NCI-H128 (cell line): ENCODE data around the gene ZSWIM7.
"Not testable (repeated sequence)": the region's sequence is repeated elsewhere in the genome, so short reads cannot be mapped to it uniquely, and the experiment has no call there.

ENCODE experiments used
- DNase-seq: peaks from one replicate; lab custom pipeline; 2025; ENCODE audit not compliant: unreplicated experiment; lab: John Stamatoyannopoulos, UW

Gene ZSWIM7

DNA sequence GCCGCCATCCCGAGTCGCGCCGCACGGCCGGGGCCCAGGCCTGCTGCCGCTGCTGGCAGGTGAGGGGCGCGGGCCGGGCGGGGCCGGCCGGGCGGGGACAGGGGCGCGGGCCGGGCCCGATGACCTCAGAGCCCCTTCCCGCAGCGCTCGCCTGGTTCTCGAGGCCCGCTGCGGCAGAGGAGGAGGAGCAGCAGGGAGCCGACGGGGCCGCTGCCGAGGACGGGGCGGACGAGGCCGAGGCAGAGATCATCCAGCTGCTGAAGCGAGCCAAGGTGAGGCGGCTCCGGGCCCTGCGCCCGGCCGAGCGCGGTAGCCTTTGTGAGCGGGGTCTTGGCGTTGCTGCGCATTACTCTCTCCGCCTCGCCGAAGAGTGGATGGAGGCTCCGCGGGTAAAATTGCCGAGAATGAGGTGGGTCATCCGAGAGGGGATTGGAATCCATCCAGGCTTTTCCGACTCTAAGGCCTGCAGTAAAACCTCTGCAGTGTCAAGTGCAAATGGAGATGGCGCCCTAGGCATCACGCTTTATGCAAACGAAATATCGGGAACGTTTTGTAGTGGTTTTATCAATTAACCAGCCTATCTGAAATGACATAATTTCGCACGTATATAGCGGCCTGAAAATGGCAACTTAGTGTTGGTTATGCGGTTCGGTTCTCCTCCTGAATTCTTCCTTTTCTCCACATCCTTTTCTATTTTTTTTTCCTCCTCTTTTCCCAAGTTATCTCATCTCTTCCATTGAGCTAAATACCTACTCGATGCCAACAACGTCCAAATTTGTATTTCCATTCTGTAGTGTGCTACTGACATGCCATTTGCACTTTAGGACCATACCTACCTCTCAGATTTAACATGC lies 697 bp upstream of the ZSWIM7 start:
- peak; percentile 12 for DNase-seq

DNA sequence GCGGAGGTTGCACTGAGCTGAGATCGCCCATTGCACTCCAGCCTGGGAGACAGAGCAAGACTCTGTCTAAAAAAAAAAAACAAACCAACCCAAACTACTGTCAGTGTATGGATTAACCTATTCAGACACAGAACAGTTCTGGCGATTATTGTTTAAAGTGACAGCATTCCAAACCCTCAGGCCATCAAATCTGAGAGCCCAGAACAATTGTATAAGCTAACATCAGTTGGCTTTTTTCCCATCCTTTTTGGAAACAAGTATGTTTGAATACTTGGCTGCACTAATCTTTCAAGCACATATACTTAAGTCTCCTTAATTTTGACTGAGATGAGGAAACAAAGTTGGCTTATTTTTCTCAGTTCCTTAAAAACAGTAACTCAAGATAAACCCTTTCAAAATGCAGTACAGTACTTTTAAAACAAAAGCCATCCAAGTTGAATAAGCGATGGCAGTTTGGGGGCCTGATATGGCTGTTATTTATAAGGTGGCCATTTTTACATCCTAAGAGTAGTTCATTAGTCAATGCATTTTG lies 1.4 kb downstream of the ZSWIM7 start:
- no peak for DNase-seq

DNA sequence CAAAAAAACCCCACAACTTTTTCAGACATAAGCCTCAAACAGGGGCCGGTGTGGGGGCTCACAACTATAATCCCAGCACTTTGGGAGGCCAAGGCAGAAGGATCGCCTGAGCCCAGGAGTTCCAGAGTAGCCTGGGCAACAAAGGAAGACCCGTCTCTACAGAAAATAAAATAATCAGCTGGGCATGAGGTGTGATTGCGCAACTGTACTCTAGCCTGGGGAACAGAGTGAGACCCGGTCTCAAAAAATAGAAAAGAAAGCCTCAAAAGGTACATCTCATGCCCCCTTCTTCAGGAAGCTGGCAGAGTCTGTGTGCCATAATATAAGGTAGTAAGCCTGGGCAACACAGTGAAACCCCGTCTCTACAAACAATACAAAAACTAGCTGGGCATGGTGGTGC lies 3.2 kb downstream of the ZSWIM7 start:
- no peak for DNase-seq

DNA sequence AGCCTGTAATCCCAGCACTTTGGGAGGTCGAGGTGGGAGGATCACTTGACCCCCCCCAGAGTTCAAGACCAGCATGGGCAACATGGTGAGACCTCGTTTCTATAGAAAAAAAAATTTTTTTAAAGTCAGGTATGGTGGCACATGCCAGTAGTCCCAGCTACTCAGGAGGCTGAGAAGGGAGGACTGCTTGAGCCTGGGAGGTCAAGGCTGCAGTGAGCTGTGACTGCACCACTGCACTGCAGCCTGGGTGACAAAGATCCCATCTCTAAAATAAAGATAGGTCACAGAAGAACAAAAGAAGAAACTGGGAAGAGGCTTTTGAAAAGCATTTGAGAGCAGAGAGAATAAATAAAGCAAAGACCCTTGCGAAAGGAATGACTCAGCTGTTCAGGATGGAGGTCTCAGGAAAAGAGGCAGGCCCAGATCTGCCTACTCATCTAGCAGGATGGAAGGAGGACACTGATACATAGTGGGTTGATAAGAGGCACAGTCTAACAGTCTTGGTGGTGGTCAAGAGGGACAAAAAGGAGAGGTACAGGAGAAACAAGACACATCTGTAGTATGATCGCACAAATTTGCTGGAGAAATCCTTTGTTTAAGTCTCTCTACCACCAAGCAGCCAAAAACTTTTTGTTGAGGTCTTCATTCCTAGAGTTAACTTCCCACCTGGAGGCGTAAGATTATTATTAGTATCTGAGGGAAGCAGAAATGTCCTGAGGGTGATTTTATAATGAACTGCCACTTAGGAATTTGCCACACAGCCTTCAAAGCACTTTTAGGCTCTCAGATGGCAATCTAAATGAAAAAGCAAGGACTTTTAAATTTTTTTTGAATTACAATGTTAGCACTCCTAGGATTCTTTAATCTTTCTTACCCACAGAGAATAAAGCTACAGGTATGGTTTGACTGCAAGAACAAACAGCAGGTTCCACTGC lies 17.6 kb downstream of the ZSWIM7 start:
- no peak for DNase-seq

DNA sequence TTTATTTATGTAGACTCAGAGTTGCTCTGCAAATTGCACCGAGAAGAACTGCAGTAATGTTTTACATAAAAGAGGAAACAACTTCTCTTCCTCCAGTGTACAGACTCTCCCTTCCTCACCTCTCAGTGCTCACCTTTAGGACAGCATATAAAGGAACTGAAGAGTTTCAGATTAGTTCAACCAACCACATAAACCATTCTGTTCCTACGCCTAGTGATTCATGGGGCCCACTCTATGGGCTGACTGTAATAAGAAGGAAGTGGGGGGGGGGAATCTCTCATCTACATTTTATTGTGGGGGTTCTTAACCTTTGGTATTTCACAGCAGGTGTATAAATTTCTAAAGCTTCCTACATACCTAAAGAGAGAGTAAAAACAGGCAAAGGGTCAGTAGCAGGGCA lies 18.3 kb downstream of the ZSWIM7 start:
- DNase-seq = no peak

DNA sequence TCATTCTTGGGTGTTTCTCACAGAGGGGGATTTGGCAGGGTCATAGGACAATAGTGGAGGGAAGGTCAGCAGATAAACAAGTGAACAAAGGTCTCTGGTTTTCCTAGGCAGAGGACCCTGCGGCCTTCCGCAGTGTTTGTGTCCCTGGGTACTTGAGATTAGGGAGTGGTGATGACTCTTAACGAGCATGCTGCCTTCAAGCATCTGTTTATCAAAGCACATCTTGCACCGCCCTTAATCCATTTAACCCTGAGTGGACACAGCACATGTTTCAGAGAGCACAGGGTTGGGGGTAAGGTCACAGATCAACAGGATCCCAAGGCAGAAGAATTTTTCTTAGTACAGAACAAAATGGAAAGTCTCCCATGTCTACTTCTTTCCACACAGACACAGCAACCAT lies 20.5 kb downstream of the ZSWIM7 start:
- not testable (repeated sequence) for DNase-seq

DNA sequence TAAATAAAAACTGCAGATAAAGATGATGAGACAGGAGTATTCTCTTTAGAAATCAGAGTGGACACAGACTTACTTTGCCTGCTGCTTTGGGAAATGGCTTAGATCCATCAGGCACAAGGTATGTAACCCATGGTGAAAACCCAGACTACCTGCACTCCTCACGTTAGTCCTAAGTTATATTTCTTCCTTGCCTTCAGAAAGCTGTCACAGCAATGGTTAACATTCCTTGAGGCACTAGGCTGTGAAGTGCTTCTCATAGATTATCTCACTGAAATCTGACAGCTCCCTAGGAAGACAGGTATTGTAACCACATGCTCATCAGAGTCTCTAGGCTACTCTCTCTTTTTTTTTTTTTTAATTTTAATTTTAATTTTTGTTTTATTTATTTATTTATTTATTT lies 20.9 kb downstream of the ZSWIM7 start:
- no peak for DNase-seq

DNA sequence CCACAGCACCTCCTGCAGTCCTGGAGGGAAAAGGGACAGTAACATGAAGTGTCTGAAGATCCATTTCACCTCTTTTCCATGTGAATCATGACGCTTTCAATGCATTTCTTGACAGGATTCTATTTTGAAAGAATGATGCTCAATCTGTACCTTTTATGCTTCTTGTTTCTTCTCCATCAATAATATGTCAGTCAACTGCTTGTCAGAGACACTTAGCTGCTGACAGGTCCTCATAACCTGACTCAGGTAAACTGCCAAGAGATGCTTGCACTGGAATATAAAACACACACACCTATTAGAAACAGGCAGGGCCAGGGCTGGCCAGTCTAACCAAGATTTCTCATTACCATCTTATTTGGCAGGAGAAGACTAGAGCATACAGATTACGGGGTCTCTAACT lies 21.6 kb downstream of the ZSWIM7 start:
- no peak for DNase-seq

DNA sequence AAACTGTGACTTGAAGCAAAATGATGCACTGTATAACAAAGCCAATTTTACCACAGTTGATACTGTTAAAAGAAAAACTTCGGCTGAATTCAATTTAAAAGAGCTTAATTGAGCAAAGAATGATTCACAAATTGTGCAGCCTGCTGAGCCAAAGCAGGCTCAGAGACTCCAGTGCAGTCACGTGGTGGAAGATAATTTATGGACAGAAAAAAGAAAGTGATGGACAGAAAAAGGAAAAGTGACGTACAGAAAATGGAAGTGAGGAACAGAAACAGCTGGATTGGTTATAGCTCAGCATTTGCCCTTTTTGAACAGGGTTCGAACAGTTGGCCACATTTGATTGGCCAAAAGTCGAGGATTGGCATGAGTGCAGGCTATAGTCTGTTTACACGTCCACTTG lies 25.7 kb downstream of the ZSWIM7 start:
- DNase-seq = no peak

DNA sequence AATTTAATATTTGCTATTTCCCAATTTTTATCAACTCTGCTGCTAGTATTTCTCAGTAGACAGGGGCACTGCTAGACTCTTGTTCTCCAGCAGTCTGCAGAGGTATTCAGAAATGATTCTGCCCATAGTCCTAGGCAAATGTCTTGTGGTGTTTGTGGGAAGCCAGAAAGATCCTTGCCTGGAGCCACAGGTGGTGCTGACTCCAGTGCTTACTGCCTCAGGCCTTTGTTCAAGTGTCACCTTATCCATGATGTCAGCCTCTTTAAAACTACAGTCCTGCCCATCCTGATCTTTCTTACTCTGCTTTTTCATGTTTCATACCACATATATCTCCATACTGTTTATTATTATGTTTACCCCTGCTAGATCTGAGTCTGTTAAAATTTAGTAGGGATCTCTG lies 26.5 kb downstream of the ZSWIM7 start:
- no peak for DNase-seq

DNA sequence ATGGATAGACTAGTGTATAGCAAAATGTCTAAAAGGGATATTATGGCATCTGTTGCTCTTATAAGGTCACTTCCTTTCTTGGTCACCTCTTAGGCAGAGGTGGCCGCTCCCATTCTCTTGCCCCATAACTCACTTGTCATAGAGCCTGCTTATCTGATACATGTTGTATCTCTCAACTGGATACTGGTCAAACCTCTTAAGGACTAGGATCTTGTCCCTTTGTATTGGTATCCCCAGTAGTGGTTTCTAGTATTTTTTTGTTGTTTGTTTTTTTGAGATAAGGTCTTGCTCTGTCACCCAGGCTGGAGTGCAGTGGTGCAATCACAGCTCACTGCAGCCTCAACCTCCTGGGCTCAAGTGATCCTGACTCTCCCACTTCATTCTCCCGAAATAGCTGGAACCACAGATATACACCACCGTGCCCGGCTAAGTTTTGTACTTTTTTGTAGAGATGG lies 27.0 kb downstream of the ZSWIM7 start:
- DNase-seq = no peak

DNA sequence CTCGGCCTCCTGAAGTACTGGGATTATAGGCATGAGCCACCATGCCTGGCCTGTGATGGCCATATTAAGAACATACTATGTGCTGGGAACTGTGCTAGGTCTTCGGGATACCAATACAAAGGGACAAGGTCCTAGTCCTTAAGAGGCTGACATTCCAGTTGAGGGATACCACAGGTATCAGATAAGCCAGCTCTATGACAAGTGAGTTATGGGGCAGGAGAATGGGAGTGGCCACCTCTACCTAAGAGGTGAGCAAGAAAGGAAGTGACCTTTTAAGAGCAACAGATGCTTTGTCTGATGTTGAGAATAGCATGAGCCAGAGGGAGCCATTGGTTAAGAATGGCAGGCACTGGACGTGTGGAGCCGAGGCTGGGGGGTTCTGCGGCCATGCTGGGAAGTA lies 27.6 kb downstream of the ZSWIM7 start:
- DNase-seq = no peak

DNA sequence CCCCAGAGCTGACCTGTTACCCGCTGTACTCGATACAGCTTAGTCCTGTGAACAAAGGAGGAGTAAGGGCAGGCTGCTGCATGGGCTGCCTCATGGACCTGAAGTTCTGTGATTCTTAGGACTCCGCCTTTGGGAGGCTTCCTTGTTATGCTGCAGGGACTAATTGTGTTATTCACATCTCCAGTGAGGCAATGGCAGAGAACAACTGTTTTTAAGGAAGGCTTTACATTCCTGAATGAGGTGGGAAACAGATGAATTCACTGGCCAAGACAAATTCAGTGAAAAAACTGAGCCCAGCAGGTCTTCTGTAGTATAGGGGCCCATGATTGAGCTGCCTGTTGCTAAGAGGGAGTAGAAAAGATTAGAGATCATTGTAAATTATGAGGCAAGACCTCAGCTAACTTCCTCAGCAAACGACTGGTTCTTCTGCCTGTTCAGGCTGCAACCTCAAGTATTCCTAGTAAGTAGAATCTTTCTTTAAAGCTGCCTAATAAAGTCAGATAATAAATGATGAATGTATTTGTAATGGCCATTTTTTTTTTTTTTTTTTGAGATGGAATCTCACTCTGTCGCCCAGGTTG lies 28.3 kb downstream of the ZSWIM7 start:
- no peak for DNase-seq

DNA sequence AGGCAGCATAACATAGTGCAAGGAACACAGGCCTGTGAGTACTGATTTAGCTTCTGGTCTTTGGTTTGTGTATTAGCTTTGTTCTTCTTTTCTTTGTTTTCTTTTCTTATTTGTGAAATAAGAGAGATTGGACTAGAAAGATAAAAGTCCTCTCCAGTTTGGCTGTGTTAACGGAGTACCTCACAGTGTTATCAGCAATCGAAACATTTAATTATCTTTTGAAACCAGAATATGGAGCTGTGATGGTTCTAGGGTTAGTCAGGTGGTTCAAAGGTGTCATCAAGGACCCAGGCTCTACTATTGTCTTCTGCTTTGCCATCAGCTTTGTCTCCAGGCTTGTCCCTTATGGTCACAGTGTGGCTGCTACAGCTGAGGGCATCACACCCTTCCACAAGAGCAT lies 29.0 kb downstream of the ZSWIM7 start:
- no peak for DNase-seq

DNA sequence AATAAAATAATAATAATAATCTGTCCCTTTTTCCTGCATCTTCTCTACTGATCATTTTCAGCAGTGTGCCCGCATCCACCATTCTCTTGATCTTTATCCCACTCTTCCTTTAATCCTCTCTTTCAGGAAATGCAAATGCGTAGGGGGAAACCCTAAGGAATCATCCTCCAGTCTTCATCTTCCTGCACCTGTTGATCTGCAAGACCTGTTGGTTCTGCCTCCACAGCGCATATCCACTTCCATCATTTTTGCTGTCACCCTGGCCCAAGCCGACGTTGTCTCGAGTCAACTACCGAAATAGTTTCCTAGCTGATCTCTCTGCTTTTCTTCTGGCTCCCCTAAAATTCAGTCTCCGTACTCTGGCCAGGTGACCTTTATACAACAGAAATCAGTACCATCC lies 30.0 kb downstream of the ZSWIM7 start:
- DNase-seq = no peak

DNA sequence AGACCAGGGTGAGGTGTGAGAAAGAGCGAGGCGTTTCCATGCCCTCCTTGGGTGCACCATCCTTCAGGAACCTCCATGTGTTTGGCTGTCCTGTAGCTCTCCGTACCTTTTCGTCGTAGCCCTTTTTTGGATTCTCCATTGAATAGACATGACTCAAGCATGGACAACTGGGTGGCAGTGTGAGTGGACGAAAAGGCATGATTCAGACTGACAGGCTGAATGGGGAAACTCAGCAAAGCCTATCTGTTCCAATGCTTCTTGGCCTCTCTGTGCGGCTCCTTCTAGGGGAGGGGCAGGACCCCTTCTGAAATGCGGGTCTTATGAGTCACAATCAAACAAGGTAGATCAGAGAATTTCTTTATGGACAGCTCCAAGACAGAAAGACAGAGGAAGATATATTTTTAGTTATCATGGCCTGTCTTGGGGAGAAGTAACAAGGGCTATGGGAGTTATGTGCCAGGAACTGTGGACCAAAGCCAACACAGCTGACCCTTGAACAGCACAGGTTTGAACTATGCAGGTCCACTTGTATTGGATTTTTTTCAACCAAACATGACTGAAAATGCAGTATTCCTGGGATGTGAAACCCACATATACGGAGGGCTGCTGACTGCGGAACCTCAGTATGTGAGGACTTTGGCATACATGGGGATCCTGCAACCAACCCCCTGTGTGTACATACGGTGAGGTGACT lies 31.7 kb downstream of the ZSWIM7 start:
- no peak for DNase-seq

DNA sequence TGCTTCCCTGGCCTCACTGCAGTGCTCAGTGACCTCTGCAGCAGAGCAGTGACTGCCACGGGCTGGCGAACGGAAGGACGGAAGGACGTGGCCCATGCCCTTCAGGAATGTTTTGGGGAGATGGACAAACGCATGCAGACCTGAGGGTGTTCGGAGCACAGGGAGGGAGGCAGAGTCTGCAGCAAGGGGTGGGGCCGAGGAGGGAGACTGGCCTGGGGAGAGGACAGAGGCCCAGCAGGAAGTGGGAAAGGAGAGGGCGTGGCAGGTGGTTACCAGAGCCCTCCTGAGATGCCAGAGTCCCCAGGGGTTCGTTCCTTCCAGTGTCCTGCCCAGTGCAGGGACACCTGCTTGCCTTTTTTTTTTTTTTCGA lies 32.6 kb downstream of the ZSWIM7 start:
- DNase-seq = no peak

DNA sequence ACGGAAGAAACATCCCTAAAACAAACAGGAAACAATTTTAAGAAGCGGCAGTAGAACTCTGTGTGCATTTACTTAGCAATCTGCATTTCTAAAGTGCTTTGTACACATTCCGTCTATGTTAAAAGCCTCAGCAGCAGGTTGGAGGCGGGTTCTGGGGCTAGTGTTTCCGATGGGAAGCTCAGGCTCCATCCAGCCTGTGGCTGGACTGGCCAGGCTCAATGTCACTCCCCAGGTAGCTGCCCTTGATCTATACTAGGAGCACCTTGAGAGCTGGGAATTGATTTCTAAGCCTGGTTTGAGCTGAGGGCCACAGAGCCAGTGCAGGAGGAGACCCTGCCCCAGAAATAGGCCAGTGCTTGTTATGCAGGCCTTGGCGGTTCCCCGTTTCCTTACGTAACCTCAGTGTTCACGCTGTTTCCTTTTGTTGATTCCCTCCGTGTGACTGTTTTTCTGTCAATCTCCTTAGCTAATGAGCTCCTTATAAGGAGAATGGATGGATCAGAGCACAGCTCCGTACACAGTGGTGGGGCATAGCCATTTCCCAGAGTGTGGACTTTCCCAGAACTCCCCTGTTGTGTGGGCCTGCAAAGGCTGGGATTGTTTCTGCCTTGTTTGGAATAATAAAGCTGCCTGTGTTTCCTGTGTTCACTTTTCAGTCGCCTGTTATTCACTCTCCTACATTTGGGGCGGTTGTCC lies 33.2 kb downstream of the ZSWIM7 start:
- DNase-seq = peak; percentile 22

DNA sequence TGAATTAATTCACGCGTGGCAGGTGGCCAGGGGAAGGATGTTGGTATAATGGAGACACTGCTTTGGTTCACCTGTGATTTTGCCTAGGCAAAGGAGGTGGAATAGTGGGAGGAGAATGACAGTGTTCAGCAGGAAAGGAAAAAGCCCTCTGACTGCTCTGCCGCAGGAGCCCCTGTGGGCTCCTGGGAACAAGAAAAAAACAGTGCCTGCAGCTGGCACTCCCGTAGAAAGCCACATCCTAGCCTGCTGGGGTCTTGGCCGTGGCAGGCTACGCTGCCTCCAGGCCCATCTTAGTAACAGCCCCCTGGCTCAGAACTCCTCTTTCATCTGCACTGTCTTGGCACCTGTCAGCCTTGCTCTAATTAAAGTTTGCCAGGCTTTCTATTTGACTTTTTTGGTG lies 34.0 kb downstream of the ZSWIM7 start:
- DNase-seq = no peak

DNA sequence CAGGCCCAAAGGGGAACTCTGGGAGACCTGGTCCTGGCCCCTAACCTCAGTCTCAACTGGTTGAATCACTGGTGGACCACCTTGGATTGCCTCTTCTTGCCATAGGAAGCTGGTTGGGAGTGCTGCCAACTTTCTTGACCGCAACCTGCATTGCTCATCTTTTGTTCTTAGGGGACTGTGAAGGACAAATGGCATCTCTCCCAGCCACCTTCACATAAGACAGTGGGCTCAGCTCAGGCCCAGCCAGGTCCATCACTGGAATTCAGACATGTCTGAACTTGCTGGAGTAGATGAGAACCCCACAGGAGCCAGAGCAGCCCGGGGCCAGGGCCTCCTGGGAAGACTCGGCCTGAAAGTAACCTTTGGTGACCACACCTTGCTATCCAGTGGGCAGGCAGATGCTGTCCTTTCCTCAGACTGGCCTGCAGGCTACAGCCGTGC lies 35.8 kb downstream of the ZSWIM7 start:
- DNase-seq = no peak
